HepG2 (cell line): Measurements from ENCODE around the gene NGEF. TPM values are rescaled to one million over a fixed set of nuclear protein-coding genes. Genes with fewer than 3 reads are reported as not detected.

Experiments
- ATAC-seq: fragments of 200-7000 bp; cut with Tn5 transposase; 3 replicates; pipeline ENCODE4 v1.9.1; 2020; ENCODE audit warnings: mild to moderate bottlenecking, moderate library complexity
- BruUV-seq: library from RNA; stranded (reverse); fragments of 400-500 nt; replicated peaks from 2 replicates; lab custom pipeline; 2021; lab: Mats Ljungman, UMichigan
- CTCF ChIA-PET: fragments of 300-600 bp; formaldehyde crosslinking; extraction: SDS; loops from one replicate; lab custom pipeline; 2021; ENCODE audit warnings: low total read pairs, inconsistent platforms, low intra/inter-chr PET ratio; lab: Yijun Ruan, JAX
- POLR2A ChIA-PET: fragments of 350-600 bp; sonication (Branson Sonifier 250); formaldehyde crosslinking; loops from one replicate; lab custom pipeline; 2020; ENCODE audit warnings: antibody characterized with exemption, inconsistent platforms; lab: Yijun Ruan, JAX
- DNase-seq: peaks from one replicate; pipeline ENCODE4 v3.0.0-alpha.2; 2015; ENCODE audit warnings: low spot score
- FAIRE-seq: peaks from 3 replicates; lab custom pipeline; 2011; peaks lifted over from hg19 to GRCh38; lab: Jason Lieb, UNC
- H2AFZ ChIP-seq: one replicate; pipeline ENCODE4 v1.6.1; 2011; ENCODE audit warnings: low read length, inconsistent platforms
- H3K27ac ChIP-seq: fragments of 300-600 bp; 3 replicates; pipeline ENCODE4 v1.8.0; 2011; ENCODE audit warnings: mixed run types, mild to moderate bottlenecking, mixed read lengths, low read length, inconsistent platforms; ENCODE audit not compliant: insufficient read depth; ENCODE audit errors: extremely low read length
- H3K27me3 ChIP-seq, 2 experiments: fragments of 200-600 bp in 1 of 2; 2 replicates in 1 of 2; 3 replicates in 1 of 2; pipeline versions ENCODE4 v1.6.0 to v1.8.0; 2011; ENCODE audit warnings: low read length in 2 of 2, mild to moderate bottlenecking in 2 of 2, moderate library complexity in 2 of 2, inconsistent platforms in 1 of 2; ENCODE audit not compliant: insufficient read depth in 2 of 2, control insufficient read depth in 1 of 2
- H3K36me3 ChIP-seq, 2 experiments: fragments of 200-600 bp in 1 of 2; replicated peaks in 1 of 2; 2 replicates in 1 of 2; 3 replicates in 1 of 2; pipeline versions ENCODE4 v1.5.1 to v1.8.0; 2011; ENCODE audit warnings: low read length in 2 of 2, inconsistent platforms in 1 of 2; ENCODE audit not compliant: insufficient read depth in 2 of 2, control insufficient read depth in 1 of 2
- H3K4me1 ChIP-seq: 2 replicates; pipeline ENCODE4 v1.5.1; 2012; ENCODE audit warnings: low read length, inconsistent platforms; ENCODE audit not compliant: insufficient read depth
- H3K4me2 ChIP-seq: 2 replicates; pipeline ENCODE4 v1.6.0; 2011; ENCODE audit warnings: low read depth, low read length, inconsistent platforms
- H3K4me3 ChIP-seq, 3 experiments: fragments of 200-600 bp in 1 of 3; sonication (generic), shearing (Covaris generic) in 1 of 3; replicated peaks in 1 of 3; 2 replicates each; pipeline ENCODE4 v1.5.1; 2011 to 2016; ENCODE audit warnings: low read length in 3 of 3, inconsistent platforms in 2 of 3, low read depth in 2 of 3, mild to moderate bottlenecking in 2 of 3, control low read depth in 1 of 3, mixed read lengths in 1 of 3; ENCODE audit not compliant: insufficient read depth in 1 of 3
- H3K79me2 ChIP-seq: one replicate; pipeline ENCODE4 v1.6.1; 2011; ENCODE audit warnings: low read length, inconsistent platforms; ENCODE audit not compliant: insufficient read depth
- H3K9ac ChIP-seq: 2 replicates; pipeline ENCODE4 v1.6.0; 2011; ENCODE audit warnings: mild to moderate bottlenecking, low read depth, low read length, inconsistent platforms; ENCODE audit not compliant: insufficient read depth
- H3K9me3 ChIP-seq: 2 replicates; pipeline ENCODE4 v1.5.1; 2012; ENCODE audit warnings: mild to moderate bottlenecking, low read length
- H4K20me1 ChIP-seq: 2 replicates; pipeline ENCODE4 v1.6.0; 2011; ENCODE audit warnings: inconsistent platforms, mild to moderate bottlenecking, low read length, moderate library complexity; ENCODE audit not compliant: insufficient read depth
- ASH2L ChIP-seq: fragments of 300-600, 200-600 bp; sonication (generic); IDR thresholded peaks from 2 replicates; pipeline ENCODE4 v1.7.0; 2017; ENCODE audit warnings: low read depth, mild to moderate bottlenecking, moderate library complexity, mixed read lengths, low read length; ENCODE audit not compliant: insufficient read length
- FOXA1 ChIP-seq, 2 experiments: fragments of 450-650 bp in 1 of 2; sonication (generic) in 1 of 2; formaldehyde crosslinking in 1 of 2; IDR thresholded peaks; 2 replicates each; pipeline versions ENCODE4 v1.4.0 to v1.6.1; 2016 to 2020; ENCODE audit warnings: missing genetic modification reagents in 1 of 2
- HES4 ChIP-seq: sonication (generic); formaldehyde crosslinking; IDR thresholded peaks from 2 replicates; pipeline ENCODE4 v1.9.0; 2021; ENCODE audit warnings: mild to moderate bottlenecking, missing genetic modification reagents, borderline replicate concordance
- MED8 ChIP-seq: sonication (generic); formaldehyde crosslinking; IDR thresholded peaks from 2 replicates; pipeline ENCODE4 v1.8.1; 2023; ENCODE audit warnings: mild to moderate bottlenecking, missing genetic modification reagents; ENCODE audit not compliant: insufficient replicate concordance
- MIXL1 ChIP-seq: IDR thresholded peaks from 2 replicates; pipeline ENCODE4 v1.6.1; 2016
- MTF1 ChIP-seq: sonication (generic); formaldehyde crosslinking; IDR thresholded peaks from 2 replicates; pipeline ENCODE4 v1.5.0; 2020; ENCODE audit warnings: missing genetic modification reagents
- NPAS2 ChIP-seq: sonication (generic); formaldehyde crosslinking; IDR thresholded peaks from 2 replicates; pipeline ENCODE4 v1.8.0; 2022; ENCODE audit warnings: mild to moderate bottlenecking, missing genetic modification reagents, borderline replicate concordance
- ZFP37 ChIP-seq: sonication (generic); formaldehyde crosslinking; IDR thresholded peaks from 2 replicates; pipeline ENCODE4 v1.4.0; 2020; ENCODE audit warnings: missing genetic modification reagents, borderline replicate concordance
- ZNF547 ChIP-seq: sonication (generic); formaldehyde crosslinking; IDR thresholded peaks from 2 replicates; pipeline ENCODE4 v1.5.1; 2020; ENCODE audit warnings: mild to moderate bottlenecking, missing genetic modification reagents
- ZNF552 ChIP-seq: sonication (generic); formaldehyde crosslinking; IDR thresholded peaks from 2 replicates; pipeline ENCODE4 v1.9.0; 2022; ENCODE audit warnings: missing genetic modification reagents, mild to moderate bottlenecking, borderline replicate concordance
- WGBS: methylation state at CpG from one replicate; pipeline ENCODE4 v1.1.6; 2017; ENCODE audit warnings: low lambda C conversion rate; 5-methylcytosine and 5-hydroxymethylcytosine counted together
- in situ Hi-C: cut with HindIII; loops from 2 replicates; pipeline ENCODE4 v1.10.0; 2017; ENCODE audit warnings: low pct_unique_long_range_greater_than_20kb; ENCODE audit not compliant: extremely low pct_ligation_motif_present
- intact Hi-C: fragments of 100-400 bp; cut with micrococcal nuclease; formaldehyde crosslinking; loops from one replicate; pipeline ENCODE4 v1.10.0; 2022; ENCODE audit not compliant: unreplicated experiment
- polyA plus RNA-seq, 8 experiments: library from polyadenylated mRNA; depleted of rRNA in 3 of 8; stranded (reverse) in 7 of 8; unstranded in 1 of 8; fragments of >200 nt; fragmentation: Illumina TruSeq in 4 of 8; extraction: Trizol in 4 of 8; gene quantifications; 2 replicates each; pipeline versions ENCODE4 v1.2.1 to v1.2.3, GENCODE V29; 2011 to 2016; ENCODE audit warnings: low read depth in 4 of 8, missing spikeins in 1 of 8, mixed read lengths in 1 of 8; ENCODE audit not compliant: insufficient read depth in 1 of 8
- total RNA-seq, 5 experiments: library from RNA; depleted of rRNA; stranded (reverse); fragments of >200 nt; fragmentation: Illumina TruSeq; extraction: Trizol; gene quantifications; 2 replicates each; pipeline ENCODE4 v1.2.3, GENCODE V29; 2016; ENCODE audit warnings: low read depth in 1 of 5
- TF ChIP-seq, protein P1 (sequence below), 2 experiments: fragments of 450-650 bp in 1 of 2; sonication (generic) in 1 of 2; formaldehyde crosslinking in 1 of 2; IDR thresholded peaks; 2 replicates each; pipeline versions ENCODE4 v1.6.1 to v1.8.0; 2016 to 2022; ENCODE audit warnings: antibody characterized with exemption in 1 of 2, mild to moderate bottlenecking in 1 of 2, missing genetic modification reagents in 1 of 2

NGEF gene
- total and polyA plus RNA-seq, 2 of the 13 experiments (the other 11 are each of a cell fraction or from before 2014, with no cell fraction given), result 14.4 to 36.9 TPM

DNA sequence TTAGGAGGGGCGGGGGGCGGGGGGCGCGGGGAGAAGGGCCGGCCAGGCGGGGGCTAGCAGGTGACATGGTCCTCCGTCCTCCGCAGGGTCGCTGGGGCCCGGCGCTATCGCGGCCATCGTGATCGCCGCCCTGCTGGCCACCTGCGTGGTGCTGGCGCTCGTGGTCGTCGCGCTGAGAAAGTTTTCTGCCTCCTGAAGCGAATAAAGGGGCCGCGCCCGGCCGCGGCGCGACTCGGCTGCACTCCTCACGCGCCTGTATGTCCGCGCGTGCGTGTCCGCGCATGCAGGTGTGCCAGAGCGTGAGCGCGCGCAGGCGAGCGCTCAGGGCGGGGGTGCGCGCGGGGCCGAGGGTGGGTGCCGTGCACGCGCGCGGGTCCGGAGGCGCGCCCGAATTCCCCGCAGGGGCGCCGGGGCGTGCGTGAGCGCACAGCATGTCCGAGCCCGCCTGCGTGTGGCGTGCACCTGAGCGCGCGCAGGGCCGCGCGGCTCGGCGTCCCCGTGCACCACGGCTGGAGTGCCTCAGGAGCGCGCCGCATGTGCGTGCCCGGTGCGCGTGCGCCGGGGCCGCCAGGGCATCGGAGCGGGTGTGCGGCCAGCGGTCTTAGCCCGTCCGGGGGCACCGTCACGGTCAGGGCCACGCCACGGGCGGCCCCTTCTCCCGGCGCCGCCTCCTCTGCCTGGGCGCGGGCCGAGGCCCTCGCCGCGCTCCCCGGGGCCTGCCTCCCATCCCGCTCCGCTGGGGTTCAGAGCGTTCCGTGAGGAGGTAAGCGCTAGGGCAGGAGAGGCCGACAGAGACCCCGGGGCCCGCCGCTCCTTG lies 136.7 kb downstream of the NGEF start:
- POLR2A ChIA-PET, result interaction anchor here (0.9 to 8.6 kb wide), 7 partner anchors 15 to 375 kb away, joined by 3 to 297 read pairs (median 6); partner anchors contain the start of genes ATG16L1, INPP5D and NGEF
- WGBS, result 56% methylated on average over 85 of the region's 119 CpGs
- no peak for TF ChIP-seq ZNF552 (CRISPR knock-in tag)
- 0 out of 2 replicates have a peak, but pooled peaks have one; percentile 47 for TF ChIP-seq ZNF547
- no peak for TF ChIP-seq ZFP37 (CRISPR knock-in tag)
- TF ChIP-seq FOXA1 (IDR thresholded peaks at IDR 0.05), result no peak
- no peak for TF ChIP-seq FOXA1 (CRISPR knock-in tag; IDR thresholded peaks at IDR 0.05)
- no peak for TF ChIP-seq MIXL1 (CRISPR knock-in tag)
- no peak for TF ChIP-seq NPAS2
- TF ChIP-seq MTF1 (CRISPR knock-in tag), result no peak
- TF ChIP-seq, protein P1, sequence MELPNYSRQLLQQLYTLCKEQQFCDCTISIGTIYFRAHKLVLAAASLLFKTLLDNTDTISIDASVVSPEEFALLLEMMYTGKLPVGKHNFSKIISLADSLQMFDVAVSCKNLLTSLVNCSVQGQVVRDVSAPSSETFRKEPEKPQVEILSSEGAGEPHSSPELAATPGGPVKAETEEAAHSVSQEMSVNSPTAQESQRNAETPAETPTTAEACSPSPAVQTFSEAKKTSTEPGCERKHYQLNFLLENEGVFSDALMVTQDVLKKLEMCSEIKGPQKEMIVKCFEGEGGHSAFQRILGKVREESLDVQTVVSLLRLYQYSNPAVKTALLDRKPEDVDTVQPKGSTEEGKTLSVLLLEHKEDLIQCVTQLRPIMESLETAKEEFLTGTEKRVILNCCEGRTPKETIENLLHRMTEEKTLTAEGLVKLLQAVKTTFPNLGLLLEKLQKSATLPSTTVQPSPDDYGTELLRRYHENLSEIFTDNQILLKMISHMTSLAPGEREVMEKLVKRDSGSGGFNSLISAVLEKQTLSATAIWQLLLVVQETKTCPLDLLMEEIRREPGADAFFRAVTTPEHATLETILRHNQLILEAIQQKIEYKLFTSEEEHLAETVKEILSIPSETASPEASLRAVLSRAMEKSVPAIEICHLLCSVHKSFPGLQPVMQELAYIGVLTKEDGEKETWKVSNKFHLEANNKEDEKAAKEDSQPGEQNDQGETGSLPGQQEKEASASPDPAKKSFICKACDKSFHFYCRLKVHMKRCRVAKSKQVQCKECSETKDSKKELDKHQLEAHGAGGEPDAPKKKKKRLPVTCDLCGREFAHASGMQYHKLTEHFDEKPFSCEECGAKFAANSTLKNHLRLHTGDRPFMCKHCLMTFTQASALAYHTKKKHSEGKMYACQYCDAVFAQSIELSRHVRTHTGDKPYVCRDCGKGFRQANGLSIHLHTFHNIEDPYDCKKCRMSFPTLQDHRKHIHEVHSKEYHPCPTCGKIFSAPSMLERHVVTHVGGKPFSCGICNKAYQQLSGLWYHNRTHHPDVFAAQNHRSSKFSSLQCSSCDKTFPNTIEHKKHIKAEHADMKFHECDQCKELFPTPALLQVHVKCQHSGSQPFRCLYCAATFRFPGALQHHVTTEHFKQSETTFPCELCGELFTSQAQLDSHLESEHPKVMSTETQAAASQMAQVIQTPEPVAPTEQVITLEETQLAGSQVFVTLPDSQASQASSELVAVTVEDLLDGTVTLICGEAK (IDR thresholded peaks at IDR 0.05), result no peak
- TF ChIP-seq, protein P1 (CRISPR knock-in tag; IDR thresholded peaks at IDR 0.05), result no peak
- TF ChIP-seq HES4 (CRISPR knock-in tag), result peak; percentile 68
- TF ChIP-seq MED8 (CRISPR knock-in tag), result no peak
- peak; percentile 25 for TF ChIP-seq ASH2L

More for the DNA sequence above, 136.7 kb downstream of the NGEF start:
- Histone ChIP-seq H3K9me3 (no peaks in the 10 kb centered on the region), H3K4me1 (peaks cover 89% of the 10 kb centered on the region), H3K79me2 (peaks cover 68% of the 10 kb centered on the region), H3K27ac (peak overlapping the region; percentile 94), H3K4me2 (peak overlapping the region; percentile 74), H3K27me3 (no peaks in the 10 kb centered on the region), H3K36me3 (peaks cover 0 to 24% of the 10 kb centered on the region in 2 experiments; a peak in 3 of 5 replicates), H3K9ac (peak overlapping the region; percentile 85), H4K20me1 (peaks cover 3% of the 10 kb centered on the region; the same call in 1 of the 2 replicates), H2AFZ (no peak overlapping the region), H3K4me3 (peak overlapping the region; percentile 67 to 82 (median 71))
- CTCF ChIA-PET, result no interaction called here
- peak; percentile 28 for ATAC-seq
- in situ Hi-C loops (no loop called here), intact Hi-C loops (no loop called here)
- no peak for DNase-seq
- BruUV-seq, result no TSS peak
- no peak for FAIRE-seq
